Esophagus muscularis mucosa (tissue), 4 donors: Measurements from ENCODE around the gene CDC25B. TPM values are rescaled to one million over a fixed set of nuclear protein-coding genes. Genes with fewer than 3 reads are reported as not detected.

Experiments
- DNase-seq: peaks from one replicate; pipeline ENCODE4 v3.0.0-alpha.2; 2017; ENCODE audit errors: extremely low spot score
- H3K27ac ChIP-seq, 4 donors: fragments of 200-600 bp; sonication (generic); replicated peaks in 1 of 4; 1 replicate in 3 of 4; 2 replicates in 1 of 4; pipeline ENCODE4 v1.5.1; 2016 to 2019; ENCODE audit warnings: mild to moderate bottlenecking in 1 of 4
- H3K27me3 ChIP-seq, 4 donors: fragments of 200-600 bp; sonication (generic); one replicate each; pipeline versions ENCODE4 v1.5.1 to v1.6.0; 2016 to 2019
- H3K36me3 ChIP-seq, 4 donors: fragments of 200-600 bp; sonication (generic); one replicate each; pipeline ENCODE4 v1.5.1; 2016 to 2019
- H3K4me1 ChIP-seq, 4 donors: fragments of 200-600 bp; sonication (generic); one replicate each; pipeline ENCODE4 v1.5.1; 2016 to 2019
- H3K4me3 ChIP-seq, 4 donors: fragments of 200-600 bp; sonication (generic); 1 replicate in 2 of 4; 2 replicates in 2 of 4; pipeline ENCODE4 v1.5.1; 2016 to 2019; ENCODE audit warnings: mild to moderate bottlenecking in 4 of 4, moderate library complexity in 1 of 4
- H3K9me3 ChIP-seq, 4 donors: fragments of 200-600 bp; sonication (generic); 1 replicate in 3 of 4; 2 replicates in 1 of 4; pipeline ENCODE4 v1.5.1; 2016 to 2019
- EP300 ChIP-seq: sonication (generic); formaldehyde crosslinking; IDR thresholded peaks from one replicate; pipeline ENCODE4 v1.6.1; 2017; ENCODE audit warnings: antibody characterized with exemption
- POLR2A ChIP-seq: fragments of 450-650 bp; IDR thresholded peaks from one replicate; pipeline ENCODE4 v1.6.1; 2017; ENCODE audit warnings: antibody characterized with exemption, moderate library complexity, mild to moderate bottlenecking, low read depth
- POLR2AphosphoS5 ChIP-seq, 2 donors: sonication (generic); formaldehyde crosslinking; IDR thresholded peaks; one replicate each; pipeline ENCODE4 v1.6.1; 2017; ENCODE audit warnings: antibody characterized with exemption in 2 of 2
- WGBS: methylation state at CpG from one replicate; pipeline ENCODE4 v1.1.5; 2018; 5-methylcytosine and 5-hydroxymethylcytosine counted together
- intact Hi-C: fragments of 100-400 bp; cut with DNase I; formaldehyde crosslinking; loops from one replicate; pipeline ENCODE4 v1.15.1; 2023
- total RNA-seq, 4 donors: library from RNA; depleted of rRNA; stranded (reverse); fragments of >200 nt; gene quantifications; one replicate each; pipeline versions ENCODE4 v1.1.0 to v1.2.1, GENCODE V29; 2016
- TF ChIP-seq, protein P1 (sequence below), 3 experiments: fragments of 200-600 bp in 2 of 3; fragments of 450-650 bp in 1 of 3; sonication (generic) in 2 of 3; IDR thresholded peaks; one replicate each; pipeline ENCODE4 v1.5.1; 2017 to 2019; ENCODE audit warnings: antibody characterized with exemption in 3 of 3, mild to moderate bottlenecking in 2 of 3, moderate library complexity in 1 of 3

The CDC25B gene
- total RNA-seq, 4 donors from 2014 or later = 29.9 to 43.1 (median 35.6) TPM

DNA sequence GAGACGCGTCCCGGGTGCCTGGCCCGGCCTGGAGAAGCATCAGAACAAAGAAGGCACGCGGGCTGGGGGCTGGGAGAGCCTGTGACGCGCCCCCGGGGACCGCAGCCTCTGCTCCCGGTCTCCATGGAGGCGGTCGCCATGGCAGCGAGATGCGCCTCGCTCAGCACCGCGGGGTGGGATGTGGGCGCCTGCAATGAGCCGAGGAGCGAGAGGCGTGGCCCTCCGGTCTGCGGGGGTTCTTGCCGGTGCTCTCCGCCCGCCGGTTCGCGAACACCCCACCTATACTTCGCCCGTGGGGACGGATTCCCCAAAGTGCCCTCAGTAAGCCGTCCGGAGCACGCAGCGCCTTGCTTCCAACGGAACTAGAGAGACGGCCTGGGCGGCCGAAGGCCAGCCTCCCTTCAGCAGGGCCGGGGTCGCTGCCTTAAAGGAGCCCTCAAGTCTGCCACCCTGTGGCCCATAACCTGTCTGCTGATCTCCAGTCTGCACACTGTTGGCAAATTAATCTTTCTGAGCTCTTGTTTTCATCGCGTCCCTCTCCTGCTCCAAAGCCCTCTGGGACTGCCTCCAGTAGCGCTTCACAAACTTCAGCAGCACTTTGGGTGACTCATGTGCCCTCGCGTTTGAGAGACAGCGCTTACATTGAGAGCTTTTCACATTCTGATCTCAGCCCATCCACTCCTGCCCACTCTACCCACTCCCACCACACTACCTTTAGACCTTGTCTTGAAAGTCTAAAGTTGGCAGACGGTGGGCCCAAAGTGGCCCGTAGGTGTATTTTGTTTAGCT lies 27.6 kb upstream of the CDC25B start:
- TF ChIP-seq, protein P1, sequence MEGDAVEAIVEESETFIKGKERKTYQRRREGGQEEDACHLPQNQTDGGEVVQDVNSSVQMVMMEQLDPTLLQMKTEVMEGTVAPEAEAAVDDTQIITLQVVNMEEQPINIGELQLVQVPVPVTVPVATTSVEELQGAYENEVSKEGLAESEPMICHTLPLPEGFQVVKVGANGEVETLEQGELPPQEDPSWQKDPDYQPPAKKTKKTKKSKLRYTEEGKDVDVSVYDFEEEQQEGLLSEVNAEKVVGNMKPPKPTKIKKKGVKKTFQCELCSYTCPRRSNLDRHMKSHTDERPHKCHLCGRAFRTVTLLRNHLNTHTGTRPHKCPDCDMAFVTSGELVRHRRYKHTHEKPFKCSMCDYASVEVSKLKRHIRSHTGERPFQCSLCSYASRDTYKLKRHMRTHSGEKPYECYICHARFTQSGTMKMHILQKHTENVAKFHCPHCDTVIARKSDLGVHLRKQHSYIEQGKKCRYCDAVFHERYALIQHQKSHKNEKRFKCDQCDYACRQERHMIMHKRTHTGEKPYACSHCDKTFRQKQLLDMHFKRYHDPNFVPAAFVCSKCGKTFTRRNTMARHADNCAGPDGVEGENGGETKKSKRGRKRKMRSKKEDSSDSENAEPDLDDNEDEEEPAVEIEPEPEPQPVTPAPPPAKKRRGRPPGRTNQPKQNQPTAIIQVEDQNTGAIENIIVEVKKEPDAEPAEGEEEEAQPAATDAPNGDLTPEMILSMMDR (IDR thresholded peaks at IDR 0.05) = peak; percentile 48 to 59 (median 56)
- TF ChIP-seq POLR2AphosphoS5 (IDR thresholded peaks at IDR 0.05) = peak; percentile 60 to 70
- no peak for TF ChIP-seq POLR2A
- Histone ChIP-seq H3K36me3 (no peaks in the 10 kb centered on the region), H3K4me3 (peak overlapping the region; percentile 68 to 83 (median 70)), H3K9me3 (no peaks in the 10 kb centered on the region), H3K27ac (peak overlapping the region; percentile 91 to 97 (median 93)), H3K4me1 (peaks cover 28 to 59% (median 56%) of the 10 kb centered on the region in 4 donors), H3K27me3 (no peaks in the 10 kb centered on the region)
- 3% methylated on average over 13 of the region's 51 CpGs for WGBS
- intact Hi-C loops = no loop called here
- no peak for DNase-seq

DNA sequence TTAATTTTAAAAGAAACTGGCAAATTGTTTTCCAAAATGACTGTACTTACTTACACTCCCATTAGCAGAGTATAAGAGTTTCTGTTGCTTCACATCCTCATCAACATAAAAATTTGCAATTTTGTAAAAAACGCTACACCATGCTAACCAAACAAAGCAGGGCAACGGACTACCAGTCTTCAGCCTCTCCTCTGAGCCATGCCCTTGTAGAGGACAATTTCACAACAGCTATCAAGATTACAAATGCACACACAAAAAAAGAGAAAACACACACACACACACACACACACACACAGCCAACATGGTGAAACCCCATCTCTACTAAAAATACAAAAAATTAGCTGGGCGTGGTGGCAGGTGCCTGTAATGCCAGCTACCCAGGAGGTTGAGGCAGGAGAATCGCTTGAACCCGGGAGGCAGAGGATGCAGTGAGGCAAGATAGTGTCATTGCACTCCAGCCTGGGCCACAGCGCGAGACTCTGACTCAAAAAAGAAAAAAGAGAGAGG lies 24.5 kb upstream of the CDC25B start:
- peaks cover 22 to 29% (median 25%) of the 10 kb centered on the region in 4 donors for H3K4me1 ChIP-seq
- H3K36me3 ChIP-seq = no peaks in the 10 kb centered on the region
- TF ChIP-seq EP300 = no peak
- TF ChIP-seq POLR2AphosphoS5 (IDR thresholded peaks at IDR 0.05) = no peak
- TF ChIP-seq, protein P1 (IDR thresholded peaks at IDR 0.05) = no peak
- no peak for TF ChIP-seq POLR2A
- H3K27me3 ChIP-seq = no peaks in the 10 kb centered on the region
- no peak for DNase-seq
- 81% methylated on average over 7 of the region's 7 CpGs for WGBS
- no peaks in the 10 kb centered on the region for H3K9me3 ChIP-seq
- intact Hi-C loops = loop anchor here (5.0 kb wide), 1 partner anchor 94 kb away; no protein-coding TSS in a partner anchor
- H3K27ac ChIP-seq = no peak overlapping the region
- no peak overlapping the region for H3K4me3 ChIP-seq

DNA sequence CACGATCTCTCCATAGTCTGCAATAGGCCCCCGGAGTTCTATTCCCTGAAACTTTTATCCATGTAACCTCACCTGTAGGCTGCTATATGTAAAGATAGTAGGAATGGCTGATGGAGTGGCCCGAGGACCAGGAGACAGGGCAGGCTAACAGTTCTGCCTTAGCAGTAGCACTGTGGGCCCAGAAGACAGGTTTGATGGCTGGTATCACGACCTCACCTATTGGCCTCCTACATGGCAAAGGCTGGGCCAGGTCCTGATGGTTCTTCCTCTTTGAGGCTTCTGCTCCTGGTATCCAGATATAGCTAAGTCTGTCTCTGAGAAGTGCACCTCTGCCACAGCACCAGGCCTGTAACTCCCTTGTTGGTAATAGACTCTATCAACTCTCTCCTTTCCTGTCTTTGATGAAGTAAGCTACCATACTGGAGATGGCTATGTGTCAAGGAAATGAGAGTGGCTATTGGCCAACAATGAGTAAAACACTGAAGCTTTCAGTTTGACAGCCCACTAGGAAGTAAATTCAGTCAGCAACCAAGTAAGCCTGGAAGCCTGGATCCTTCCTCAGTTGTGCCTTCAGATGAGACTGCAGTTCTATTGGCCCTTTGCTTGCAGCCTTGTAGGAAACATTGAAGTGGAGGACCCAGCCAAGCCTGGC lies 20.5 kb upstream of the CDC25B start:
- H3K4me3 ChIP-seq = no peak overlapping the region
- TF ChIP-seq, protein P1 (IDR thresholded peaks at IDR 0.05) = no peak
- TF ChIP-seq EP300 (no peak), POLR2A (no peak), POLR2AphosphoS5 (IDR thresholded peaks at IDR 0.05) (no peak)
- no peaks in the 10 kb centered on the region for H3K36me3 ChIP-seq
- intact Hi-C loops = no loop called here
- no peak overlapping the region for H3K27ac ChIP-seq
- H3K27me3 ChIP-seq = no peaks in the 10 kb centered on the region
- 90% methylated on average over 3 of the region's 4 CpGs for WGBS
- H3K4me1 ChIP-seq = peaks cover 13 to 27% (median 22%) of the 10 kb centered on the region in 4 donors
- DNase-seq = no peak
- no peaks in the 10 kb centered on the region for H3K9me3 ChIP-seq

DNA sequence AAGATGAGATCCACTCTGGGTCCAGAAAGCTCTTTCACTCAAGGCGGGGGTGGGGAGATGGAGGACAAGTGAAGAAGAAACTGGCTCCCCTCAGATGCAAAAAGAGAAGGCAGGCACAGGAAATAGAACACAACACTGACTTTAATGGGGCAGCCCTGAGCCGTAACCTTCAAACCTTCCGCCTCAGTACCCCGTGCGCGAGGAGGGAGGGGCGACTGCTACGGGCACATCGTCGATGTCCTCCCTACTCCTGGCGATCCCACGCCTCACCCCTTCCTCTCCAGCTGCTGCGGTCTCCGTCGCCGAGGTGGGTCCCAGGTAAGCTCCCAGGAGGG lies 18.8 kb upstream of the CDC25B start:
- Histone ChIP-seq H3K9me3 (no peaks in the 10 kb centered on the region), H3K27me3 (no peaks in the 10 kb centered on the region), H3K4me3 (peak overlapping the region; percentile 55 to 66 (median 59)), H3K4me1 (peaks cover 22 to 40% (median 33%) of the 10 kb centered on the region in 4 donors), H3K27ac (peak overlapping the region in 3 of 4 donors; percentile 36 to 49 (median 39)), H3K36me3 (peaks cover 0 to under 1% (median 0%) of the 10 kb centered on the region in 4 donors)
- DNase-seq = no peak
- intact Hi-C loops = no loop called here
- 25% methylated on average over 10 of the region's 16 CpGs for WGBS
- no peak for TF ChIP-seq EP300
- TF ChIP-seq, protein P1 (IDR thresholded peaks at IDR 0.05) = no peak
- no peak for TF ChIP-seq POLR2A
- TF ChIP-seq POLR2AphosphoS5 (IDR thresholded peaks at IDR 0.05) = no peak
